ENCODE data around the gene RPL23. TPM values are rescaled to one million over a fixed set of nuclear protein-coding genes. Genes with fewer than 3 reads are reported as not detected.

Gene RPL23
- total and polyA plus RNA-seq, 9 of the 15 experiments (the other 6 are each of a cell fraction or from before 2014, with no cell fraction given): 1,745 to 3,667 (median 3,096) TPM

GRCh38 chr17:38861399-38861843, 7.9 kb upstream of the RPL23 start (continued):
- TF ChIP-seq SNRNP70 (optimal IDR thresholded peaks at IDR 0.05; ENCODE audit: low read depth, low read length) (no peak), ZNF133 (CRISPR knock-in tag; IDR thresholded peaks at IDR 0.05) (no peak), GTF3C2 (IDR thresholded peaks at IDR 0.05; ENCODE audit: borderline replicate concordance, extremely low read depth, insufficient read length) (peak; percentile 72), POLR2H (tag; IDR thresholded peaks at IDR 0.05; ENCODE audit: low read depth) (peak; percentile 99), CBX2 (IDR thresholded peaks at IDR 0.05; ENCODE audit: insufficient read depth, low read length, poor library complexity, severe bottlenecking) (no peak), ESRRA (IDR thresholded peaks at IDR 0.05; ENCODE audit: borderline replicate concordance, low read depth) (peak; percentile 60; the same call in 1 of the 2 replicates), SAFB (IDR thresholded peaks at IDR 0.05; ENCODE audit: borderline replicate concordance, low read depth, low read length) (no peak), VEZF1 (CRISPR knock-in tag; IDR thresholded peaks at IDR 0.05) (peak; percentile 25; the same call in 1 of the 2 replicates), SRSF3 (IDR thresholded peaks at IDR 0.05; ENCODE audit: insufficient read depth, low read length) (no peak), ZFPM2 (CRISPR knock-in tag; IDR thresholded peaks at IDR 0.05) (no peak), NR2F6 (CRISPR knock-in tag; IDR thresholded peaks at IDR 0.05) (peak; percentile 63; the same call in 1 of the 2 replicates), BDP1 (IDR thresholded peaks at IDR 0.05; ENCODE audit: insufficient read depth, insufficient read length) (peak; percentile 51), ZNF445 (CRISPR knock-in tag; IDR thresholded peaks at IDR 0.05; ENCODE audit: low read depth) (no peak), ZNF766 (CRISPR knock-in tag; conservative IDR thresholded peaks at IDR 0.05) (no peak), MECOM (CRISPR knock-in tag; IDR thresholded peaks at IDR 0.05) (no peak), NFYB (IDR thresholded peaks at IDR 0.05; ENCODE audit: extremely low read depth, insufficient read length) (no peak), ATF7 (IDR thresholded peaks at IDR 0.05) (peak; percentile 76; the same call in 1 of the 2 replicates), OTX1 (CRISPR knock-in tag; IDR thresholded peaks at IDR 0.05) (peak; percentile 67; the same call in 1 of the 2 replicates), HDAC8 (tag; IDR thresholded peaks at IDR 0.05) (no peak), NBN (IDR thresholded peaks at IDR 0.05; ENCODE audit: low read depth) (peak; percentile 85; the same call in 1 of the 2 replicates), ILF3 (IDR thresholded peaks at IDR 0.05; ENCODE audit: borderline replicate concordance) (peak; percentile 72), MCM7 (IDR thresholded peaks at IDR 0.05) (no peak), GABPB1 (CRISPR knock-in tag; IDR thresholded peaks at IDR 0.05) (no peak), CREB5 (CRISPR knock-in tag; IDR thresholded peaks at IDR 0.05) (no peak)
